Activated CD8-positive, alpha-beta memory T cell treated with anti-CD3 and anti-CD28 coated beads for 24 hours (primary cell): ENCODE results near the gene KATNAL2.
"Not testable (repeated sequence)": the region's sequence is repeated elsewhere in the genome, so short reads cannot be mapped to it uniquely, and the experiment has no call there.

Experiments used
- DNase-seq: peaks from one replicate; pipeline ENCODE4 v3.0.0-alpha.2; 2020

Gene KATNAL2

DNA sequence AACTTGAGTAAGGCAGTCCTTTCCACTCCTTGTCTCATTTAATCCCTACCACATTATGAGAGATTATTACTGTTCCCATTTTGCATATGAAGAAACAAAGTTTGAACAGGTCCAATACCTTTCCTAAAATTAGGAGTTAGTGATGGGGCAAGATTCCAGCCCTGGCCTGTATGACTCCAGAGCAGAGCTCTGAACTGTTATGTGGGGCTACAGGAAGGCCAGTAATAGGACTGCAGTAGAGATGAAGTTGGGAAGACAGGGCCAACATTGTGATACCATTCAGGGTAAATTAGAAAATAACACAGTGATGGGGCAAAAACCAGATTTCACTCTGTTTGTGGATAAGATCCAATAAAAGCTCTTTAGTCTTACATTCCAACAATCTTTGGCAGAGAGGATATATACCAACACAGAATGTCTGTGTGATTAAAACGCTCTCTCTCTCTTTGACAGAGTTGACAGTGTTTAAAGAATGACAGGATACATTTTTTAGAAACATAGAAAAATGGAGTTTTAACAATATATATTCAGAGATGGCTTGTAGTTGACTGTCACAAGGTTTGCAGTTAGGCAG is 22.7 kb downstream of the KATNAL2 start:
- no peak for DNase-seq

DNA sequence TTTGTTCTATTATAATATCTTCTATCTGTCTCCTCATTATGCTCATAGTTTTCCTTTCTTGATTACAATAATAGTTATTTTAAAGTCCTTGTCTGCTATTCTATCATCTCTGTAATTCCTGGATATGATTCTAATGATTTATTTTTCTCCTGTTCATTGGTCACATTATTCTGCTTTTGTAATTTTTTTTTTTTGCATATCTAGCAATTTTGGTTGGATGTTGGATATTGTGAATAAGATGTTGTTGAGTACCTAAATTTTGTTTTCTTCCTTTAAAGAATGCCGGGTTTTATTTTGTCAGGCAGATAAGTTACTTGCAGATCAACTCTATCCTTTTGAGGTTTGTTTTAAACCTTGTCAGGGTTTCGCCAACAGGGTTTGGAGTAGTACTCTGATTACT is 25.2 kb downstream of the KATNAL2 start:
- no peak for DNase-seq

DNA sequence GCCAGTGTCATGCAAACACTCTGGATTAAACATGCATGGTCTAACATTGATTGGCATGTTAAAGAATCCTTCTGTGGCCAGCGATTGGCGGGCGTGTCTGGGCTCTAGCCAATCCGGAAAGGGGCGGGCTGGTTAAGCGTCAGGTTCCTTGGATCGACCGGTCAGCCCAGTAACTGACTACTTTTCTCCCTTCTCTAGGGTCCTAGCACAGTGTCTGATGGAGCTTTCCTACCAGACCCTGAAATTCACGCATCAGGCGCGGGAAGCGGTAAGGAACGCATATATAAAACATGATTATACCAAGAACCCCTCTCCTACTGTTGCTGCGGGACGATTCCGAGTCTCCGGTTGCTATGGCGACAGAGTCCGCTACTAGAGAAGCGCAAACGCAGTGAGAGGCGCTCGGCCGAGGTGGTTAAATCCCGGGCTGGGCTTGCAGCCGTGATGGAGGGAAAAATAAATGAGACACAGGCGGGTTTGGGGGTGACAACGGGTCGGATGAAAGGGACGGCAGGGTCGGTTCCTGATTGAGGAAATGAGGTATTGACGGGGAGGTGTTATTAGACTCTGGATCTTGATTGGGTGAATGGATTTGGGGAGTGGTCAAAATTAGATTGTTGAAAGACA is 29.4 kb downstream of the KATNAL2 start:
- DNase-seq: peak; percentile 77

DNA sequence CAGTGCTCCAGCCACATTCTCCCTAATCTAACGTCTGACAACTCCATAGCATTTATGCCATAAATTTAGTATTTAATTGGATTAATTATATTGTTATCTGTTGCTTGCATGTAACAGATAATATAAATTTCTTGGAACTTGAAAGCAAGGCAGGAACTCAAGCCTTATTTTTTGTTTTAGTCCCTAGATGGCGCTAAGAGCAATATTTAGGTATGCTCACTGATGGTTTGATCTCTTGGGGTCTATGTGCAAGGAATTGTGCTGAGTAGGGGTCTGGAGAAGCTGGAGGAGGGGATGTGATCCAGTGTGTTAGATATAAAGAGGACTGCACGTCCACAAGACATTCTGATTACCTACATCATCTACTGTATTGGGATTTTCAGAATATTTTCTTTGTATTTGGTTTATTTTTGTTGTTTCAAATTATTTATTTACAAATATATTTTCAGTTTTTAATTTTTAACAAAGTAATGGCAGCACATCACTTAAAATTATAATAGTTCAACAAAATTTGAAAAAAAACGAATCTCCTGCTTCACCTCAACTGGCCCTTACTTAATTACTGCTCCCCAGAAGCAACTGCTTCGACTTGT is 32.8 kb downstream of the KATNAL2 start:
- DNase-seq: no peak

DNA sequence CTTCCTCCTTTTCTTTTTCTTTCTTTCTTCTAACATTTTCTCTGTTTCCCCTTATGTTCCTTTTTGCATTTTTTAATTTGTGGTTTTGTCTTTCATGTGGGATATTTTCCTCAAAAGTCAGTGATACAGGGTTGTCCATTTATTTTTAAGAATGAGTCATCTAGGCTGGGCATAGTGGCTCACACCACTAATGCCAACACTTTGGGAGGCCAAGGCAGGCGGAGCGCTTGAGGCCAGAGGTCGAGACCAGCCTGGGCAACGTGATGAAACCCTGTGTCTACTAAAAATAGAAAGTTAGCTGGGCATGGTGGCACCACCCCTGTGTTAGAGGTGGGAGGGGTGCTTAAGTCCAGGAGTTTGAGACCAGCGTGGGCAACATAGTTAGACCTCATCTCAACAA is 35.8 kb downstream of the KATNAL2 start:
- DNase-seq: no peak

DNA sequence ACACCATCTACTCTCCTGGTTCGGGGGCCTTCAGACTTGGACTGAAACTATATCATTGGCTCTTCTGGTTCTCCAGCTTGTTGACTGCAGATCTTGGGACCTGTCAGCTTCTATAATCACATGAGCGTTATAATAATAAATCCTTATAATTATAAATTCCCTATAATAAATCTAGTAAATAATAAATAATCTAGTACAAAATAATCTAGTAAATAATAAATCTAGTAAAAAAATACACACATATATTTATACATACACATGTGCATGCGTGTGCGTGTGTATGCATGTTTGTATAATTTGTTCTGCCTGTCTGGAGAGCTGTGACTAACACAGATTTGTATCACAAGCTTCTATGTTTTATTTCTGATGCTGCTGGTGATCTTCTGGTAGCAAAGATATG is 40.8 kb downstream of the KATNAL2 start:
- no peak for DNase-seq

DNA sequence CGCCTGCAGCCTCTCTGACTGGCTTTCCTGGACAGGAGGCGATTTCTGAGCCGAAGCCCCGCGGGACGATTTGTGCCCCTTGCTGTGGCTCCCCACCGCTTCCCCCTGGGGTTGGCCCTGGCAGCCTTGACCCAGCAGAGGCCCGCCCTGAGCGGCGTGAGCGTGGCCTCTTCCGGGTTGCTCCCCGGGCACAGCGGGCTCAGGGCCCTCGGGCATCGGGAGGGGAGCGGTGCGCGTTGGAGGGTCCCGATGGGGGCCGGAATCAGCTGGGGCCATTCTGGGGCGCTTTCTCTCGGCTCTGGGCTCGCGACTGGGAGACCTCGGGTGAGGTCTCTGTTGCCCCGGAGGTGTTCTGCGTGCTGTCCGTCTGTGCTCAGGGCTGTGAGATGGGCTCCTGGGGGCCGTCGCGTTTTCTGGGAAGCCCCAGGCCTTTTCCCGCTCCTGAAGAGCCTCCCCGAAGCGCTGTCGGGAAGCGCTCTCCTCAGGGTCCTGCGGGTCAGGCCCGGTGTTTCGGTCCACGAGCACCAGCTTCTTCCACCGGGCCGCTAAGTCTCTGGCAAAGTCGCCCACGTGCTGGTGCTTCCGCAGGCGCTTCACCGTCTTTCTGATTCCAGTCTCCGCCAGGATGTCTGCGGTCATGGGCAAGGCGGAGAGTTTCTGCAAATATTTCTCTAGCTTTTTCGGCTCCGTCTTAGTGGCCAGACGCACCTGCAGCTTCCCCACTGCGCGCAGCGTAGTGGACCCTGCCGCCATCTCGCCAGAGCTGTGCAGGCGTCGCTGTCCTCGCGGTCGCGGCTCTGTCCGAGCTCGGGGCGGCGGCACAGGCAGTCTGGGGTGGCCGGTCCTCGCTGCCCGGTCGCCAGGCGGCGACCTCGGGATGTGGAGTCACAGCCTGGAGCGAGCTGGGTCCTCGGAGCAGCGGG is 46.5 kb downstream of the KATNAL2 start:
- DNase-seq: not testable (repeated sequence)

DNA sequence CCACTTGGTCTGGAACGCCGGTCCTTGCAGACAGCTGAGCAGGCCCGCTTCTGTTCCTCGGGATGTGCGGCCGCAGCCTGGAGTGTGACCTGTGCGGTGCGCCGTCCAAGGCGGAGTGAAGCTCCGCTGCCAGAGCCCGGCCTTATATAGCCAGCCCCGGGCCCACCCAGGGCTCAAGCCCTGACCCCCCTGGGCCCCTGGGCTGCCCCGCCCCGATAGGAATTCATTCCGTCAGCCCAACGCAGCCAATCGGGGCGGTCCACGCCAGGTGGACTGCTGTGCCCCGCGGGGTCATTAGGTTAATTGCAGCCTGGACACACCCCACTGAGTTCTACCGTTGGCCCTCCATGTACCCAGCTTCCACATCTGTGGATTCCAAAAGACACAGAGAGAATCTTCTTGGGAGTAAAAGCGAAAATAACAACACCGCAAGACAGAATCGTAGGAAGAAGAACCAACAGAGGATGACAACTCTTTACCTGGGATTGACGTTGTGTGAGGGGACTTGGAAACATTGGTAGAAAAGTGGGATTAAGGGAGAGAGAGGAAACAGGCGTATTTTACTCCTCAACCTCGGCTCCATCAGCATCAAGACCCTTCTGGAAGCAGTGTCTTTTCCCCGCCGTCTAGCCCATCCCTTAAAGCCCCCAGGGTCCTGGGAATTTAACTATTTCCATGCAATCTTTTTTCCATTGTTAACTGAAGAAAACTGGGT is 47.3 kb downstream of the KATNAL2 start:
- DNase-seq: not testable (repeated sequence)

DNA sequence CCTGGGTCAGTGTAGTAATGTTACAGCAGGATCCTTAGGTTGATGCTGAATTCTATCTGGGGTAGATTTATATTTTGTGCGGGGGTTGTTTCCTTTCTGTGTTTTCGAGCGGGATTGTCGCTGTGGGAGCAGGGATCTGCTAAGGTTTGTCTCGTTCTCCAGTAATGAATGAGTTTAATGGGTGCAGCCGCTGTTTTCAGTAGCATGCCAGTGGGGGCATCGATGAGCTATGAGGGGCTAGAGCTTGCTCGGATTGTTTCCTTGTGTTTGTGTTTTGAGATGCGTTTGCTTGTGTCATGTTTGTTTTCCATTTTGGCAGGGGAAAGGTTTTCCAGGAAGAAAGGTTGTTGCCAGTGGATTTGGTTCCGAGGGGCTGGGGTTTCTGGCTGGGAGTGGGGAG is 48.9 kb downstream of the KATNAL2 start:
- DNase-seq: not testable (repeated sequence)

DNA sequence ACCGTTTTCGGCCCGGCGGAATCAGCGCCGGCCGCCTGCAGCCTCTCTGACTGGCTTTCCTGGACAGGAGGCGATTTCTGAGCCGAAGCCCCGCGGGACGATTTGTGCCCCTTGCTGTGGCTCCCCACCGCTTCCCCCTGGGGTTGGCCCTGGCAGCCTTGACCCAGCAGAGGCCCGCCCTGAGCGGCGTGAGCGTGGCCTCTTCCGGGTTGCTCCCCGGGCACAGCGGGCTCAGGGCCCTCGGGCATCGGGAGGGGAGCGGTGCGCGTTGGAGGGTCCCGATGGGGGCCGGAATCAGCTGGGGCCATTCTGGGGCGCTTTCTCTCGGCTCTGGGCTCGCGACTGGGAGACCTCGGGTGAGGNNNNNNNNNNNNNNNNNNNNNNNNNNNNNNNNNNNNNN is 52.1 kb downstream of the KATNAL2 start:
- DNase-seq: not testable (repeated sequence)

DNA sequence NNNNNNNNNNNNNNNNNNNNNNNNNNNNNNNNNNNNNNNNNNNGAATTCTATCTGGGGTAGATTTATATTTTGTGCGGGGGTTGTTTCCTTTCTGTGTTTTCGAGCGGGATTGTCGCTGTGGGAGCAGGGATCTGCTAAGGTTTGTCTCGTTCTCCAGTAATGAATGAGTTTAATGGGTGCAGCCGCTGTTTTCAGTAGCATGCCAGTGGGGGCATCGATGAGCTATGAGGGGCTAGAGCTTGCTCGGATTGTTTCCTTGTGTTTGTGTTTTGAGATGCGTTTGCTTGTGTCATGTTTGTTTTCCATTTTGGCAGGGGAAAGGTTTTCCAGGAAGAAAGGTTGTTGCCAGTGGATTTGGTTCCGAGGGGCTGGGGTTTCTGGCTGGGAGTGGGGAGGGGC is 102.5 kb downstream of the KATNAL2 start:
- not testable (repeated sequence) for DNase-seq

DNA sequence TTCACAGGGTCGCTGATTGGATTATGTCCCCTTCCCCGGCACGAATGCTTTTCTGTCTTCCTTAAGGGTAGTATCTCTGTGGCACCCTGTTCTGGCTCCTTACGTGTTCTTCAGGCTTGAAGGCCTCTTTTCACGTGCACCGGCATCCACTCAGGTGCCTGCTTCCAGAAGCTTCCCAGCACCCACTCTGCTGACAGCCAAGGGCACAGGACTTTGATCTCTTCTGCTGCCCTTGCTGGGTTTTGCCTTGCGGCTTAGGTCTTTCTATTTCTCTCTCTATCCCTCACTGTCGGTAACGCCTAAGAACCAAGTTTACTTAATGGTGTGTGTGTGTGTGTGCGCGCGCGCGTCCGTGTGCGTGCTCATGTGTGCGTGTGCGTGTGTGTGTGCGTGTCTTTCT is 103.4 kb downstream of the KATNAL2 start:
- DNase-seq: not testable (repeated sequence)

DNA sequence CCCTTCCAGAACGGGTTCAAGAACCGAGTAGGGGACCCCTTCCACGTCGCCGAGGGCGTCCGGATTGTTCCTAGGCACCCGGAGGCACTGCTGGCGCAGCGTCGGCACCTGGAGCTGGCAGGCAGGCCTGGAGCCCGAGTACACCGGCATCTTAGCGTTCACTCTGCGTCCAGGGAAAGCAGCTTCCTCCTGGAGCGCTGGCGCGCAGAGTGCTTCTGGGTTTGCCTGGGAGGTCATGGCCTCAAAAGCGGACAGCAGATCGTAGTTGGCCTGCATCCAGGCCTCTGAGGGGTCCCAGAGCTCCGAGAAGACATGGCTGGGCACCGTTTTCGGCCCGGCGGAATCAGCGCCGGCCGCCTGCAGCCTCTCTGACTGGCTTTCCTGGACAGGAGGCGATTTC is 105.4 kb downstream of the KATNAL2 start:
- not testable (repeated sequence) for DNase-seq

DNA sequence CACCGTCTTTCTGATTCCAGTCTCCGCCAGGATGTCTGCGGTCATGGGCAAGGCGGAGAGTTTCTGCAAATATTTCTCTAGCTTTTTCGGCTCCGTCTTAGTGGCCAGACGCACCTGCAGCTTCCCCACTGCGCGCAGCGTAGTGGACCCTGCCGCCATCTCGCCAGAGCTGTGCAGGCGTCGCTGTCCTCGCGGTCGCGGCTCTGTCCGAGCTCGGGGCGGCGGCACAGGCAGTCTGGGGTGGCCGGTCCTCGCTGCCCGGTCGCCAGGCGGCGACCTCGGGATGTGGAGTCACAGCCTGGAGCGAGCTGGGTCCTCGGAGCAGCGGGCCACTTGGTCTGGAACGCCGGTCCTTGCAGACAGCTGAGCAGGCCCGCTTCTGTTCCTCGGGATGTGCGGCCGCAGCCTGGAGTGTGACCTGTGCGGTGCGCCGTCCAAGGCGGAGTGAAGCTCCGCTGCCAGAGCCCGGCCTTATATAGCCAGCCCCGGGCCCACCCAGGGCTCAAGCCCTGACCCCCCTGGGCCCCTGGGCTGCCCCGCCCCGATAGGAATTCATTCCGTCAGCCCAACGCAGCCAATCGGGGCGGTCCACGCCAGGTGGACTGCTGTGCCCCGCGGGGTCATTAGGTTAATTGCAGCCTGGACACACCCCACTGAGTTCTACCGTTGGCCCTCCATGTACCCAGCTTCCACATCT is 106.5 kb downstream of the KATNAL2 start:
- not testable (repeated sequence) for DNase-seq

DNA sequence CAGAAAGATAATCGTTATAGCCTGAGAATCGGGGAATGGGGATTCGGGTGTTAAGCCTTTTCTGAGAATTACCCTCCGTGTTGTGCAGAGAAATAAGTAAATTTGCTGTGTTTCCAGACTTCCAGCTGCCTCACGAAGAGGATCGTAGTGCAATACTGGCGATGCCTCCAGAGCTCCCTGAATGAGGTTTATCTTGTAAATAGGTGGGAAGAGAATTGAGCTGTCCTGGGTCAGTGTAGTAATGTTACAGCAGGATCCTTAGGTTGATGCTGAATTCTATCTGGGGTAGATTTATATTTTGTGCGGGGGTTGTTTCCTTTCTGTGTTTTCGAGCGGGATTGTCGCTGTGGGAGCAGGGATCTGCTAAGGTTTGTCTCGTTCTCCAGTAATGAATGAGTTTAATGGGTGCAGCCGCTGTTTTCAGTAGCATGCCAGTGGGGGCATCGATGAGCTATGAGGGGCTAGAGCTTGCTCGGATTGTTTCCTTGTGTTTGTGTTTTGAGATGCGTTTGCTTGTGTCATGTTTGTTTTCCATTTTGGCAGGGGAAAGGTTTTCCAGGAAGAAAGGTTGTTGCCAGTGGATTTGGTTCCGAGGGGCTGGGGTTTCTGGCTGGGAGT is 108.3 kb downstream of the KATNAL2 start:
- not testable (repeated sequence) for DNase-seq

DNA sequence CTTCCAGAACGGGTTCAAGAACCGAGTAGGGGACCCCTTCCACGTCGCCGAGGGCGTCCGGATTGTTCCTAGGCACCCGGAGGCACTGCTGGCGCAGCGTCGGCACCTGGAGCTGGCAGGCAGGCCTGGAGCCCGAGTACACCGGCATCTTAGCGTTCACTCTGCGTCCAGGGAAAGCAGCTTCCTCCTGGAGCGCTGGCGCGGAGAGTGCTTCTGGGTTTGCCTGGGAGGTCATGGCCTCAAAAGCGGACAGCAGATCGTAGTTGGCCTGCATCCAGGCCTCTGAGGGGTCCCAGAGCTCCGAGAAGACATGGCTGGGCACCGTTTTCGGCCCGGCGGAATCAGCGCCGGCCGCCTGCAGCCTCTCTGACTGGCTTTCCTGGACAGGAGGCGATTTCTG is 111.3 kb downstream of the KATNAL2 start:
- not testable (repeated sequence) for DNase-seq

DNA sequence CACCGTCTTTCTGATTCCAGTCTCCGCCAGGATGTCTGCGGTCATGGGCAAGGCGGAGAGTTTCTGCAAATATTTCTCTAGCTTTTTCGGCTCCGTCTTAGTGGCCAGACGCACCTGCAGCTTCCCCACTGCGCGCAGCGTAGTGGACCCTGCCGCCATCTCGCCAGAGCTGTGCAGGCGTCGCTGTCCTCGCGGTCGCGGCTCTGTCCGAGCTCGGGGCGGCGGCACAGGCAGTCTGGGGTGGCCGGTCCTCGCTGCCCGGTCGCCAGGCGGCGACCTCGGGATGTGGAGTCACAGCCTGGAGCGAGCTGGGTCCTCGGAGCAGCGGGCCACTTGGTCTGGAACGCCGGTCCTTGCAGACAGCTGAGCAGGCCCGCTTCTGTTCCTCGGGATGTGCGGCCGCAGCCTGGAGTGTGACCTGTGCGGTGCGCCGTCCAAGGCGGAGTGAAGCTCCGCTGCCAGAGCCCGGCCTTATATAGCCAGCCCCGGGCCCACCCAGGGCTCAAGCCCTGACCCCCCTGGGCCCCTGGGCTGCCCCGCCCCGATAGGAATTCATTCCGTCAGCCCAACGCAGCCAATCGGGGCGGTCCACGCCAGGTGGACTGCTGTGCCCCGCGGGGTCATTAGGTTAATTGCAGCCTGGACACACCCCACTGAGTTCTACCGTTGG is 112.4 kb downstream of the KATNAL2 start:
- not testable (repeated sequence) for DNase-seq

DNA sequence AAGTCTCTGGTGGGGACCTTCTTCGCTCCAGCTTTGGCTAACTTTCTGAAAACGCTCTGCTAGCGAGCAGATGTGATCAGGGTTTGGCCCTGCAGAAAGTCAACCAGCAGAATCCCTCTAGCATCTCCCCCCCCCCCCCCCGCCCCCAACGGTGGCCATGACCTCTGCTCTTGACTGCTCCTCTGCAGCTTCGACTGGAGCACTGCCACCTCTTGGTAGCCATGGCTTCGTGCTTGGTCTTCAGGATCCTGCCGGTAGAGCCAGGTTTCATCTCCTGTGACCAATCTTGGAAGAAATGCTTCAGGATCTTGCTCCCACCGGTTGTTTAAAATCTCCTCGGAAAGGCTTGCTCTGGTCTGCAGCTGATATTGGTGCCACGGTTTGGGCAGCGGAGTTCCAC is 113.5 kb downstream of the KATNAL2 start:
- not testable (repeated sequence) for DNase-seq

DNA sequence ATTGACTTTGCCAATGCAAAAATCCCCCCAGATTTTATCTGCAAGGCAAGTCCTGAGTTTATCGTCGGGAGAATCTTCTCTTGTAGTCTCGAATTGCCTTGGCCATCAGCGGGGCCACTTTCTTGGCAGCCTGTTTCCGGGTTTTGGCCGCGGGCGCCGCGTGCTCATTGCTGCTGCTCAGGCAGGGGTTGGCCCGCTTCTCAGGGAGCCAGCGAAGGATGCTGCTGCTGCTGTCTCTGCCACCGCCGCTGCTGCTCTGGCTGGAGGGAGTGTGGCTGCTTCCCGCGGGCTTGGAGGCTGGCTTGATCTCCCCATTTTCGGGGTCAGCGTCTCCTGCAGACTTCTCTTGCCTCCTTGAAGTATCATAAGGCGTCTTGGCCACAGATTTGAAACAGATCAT is 115.5 kb downstream of the KATNAL2 start:
- no peak for DNase-seq

DNA sequence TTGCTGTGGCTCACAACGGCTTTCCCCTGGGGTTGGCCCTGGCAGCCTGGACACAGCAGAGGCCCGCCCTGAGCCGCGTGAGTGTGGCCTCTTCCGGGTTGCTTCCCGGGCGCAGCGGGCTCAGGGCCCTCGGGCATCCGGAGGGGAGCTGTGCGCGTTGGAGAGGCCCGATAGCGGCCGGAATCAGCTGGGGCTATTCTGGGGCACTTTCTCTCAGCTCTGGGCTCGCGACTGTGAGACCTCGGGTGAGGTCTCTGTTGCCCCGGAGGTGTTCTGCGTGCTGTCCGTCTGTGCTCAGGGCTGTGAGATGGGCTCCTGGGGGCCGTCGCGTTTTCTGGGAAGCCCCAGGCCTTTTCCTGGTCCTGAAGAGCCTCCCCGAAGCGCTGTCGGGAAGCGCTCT is 117.2 kb downstream of the KATNAL2 start:
- not testable (repeated sequence) for DNase-seq

DNA sequence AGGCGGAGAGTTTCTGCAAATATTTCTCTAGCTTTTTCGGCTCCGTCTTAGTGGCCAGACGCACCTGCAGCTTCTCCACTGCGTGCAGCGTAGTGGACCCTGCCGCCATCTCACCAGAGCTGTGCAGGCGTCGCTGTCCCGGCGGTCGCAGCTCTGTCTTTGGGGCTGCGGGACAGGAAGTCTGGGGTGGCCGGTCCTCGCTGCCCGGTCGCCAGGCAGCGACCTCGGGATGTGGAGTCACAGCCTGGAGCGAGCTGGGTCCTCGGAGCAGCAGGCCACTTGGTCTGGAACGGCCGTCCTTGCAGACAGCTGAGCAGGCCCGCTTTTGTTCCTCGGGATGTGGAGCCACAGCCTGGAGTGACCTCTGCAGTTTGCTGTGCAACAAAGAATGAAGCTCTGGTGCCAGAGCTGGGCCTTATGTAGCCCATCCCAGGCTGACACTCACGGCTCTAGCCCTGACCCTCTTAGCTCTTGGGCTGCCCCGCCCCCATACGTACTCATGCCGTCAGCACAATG is 117.8 kb downstream of the KATNAL2 start, which contains the start of gene ELOA2:
TSS of gene ELOA2 (minus strand) at position 466 of the 516 bp plus-strand sequence. CDS start at position 109, 357 bp downstream.
- no peak for DNase-seq
